Colonic mucosa (tissue), 4 donors: ENCODE results near the gene COG5. TPM values are rescaled to one million over a fixed set of nuclear protein-coding genes. Genes with fewer than 3 reads are reported as not detected.
A peak's percentile ranks its signal among the peaks of the same experiment; 100 is the strongest.

Experiments
- DNase-seq: peaks from one replicate; pipeline ENCODE4 v3.0.0-alpha.2; 2020
- H3K27ac ChIP-seq: fragments of 200-600 bp; one replicate; pipeline ENCODE4 v1.8.0; 2021
- H3K27me3 ChIP-seq: fragments of 200-600 bp; one replicate; pipeline ENCODE4 v1.8.0; 2021
- H3K36me3 ChIP-seq: fragments of 200-600 bp; one replicate; pipeline ENCODE4 v1.8.0; 2021
- H3K4me1 ChIP-seq: fragments of 200-600 bp; one replicate; pipeline ENCODE4 v1.8.0; 2021; ENCODE audit warnings: mild to moderate bottlenecking
- H3K4me3 ChIP-seq: fragments of 200-600 bp; one replicate; pipeline ENCODE4 v1.8.0; 2021
- H3K9ac ChIP-seq, 2 donors: one replicate each; pipeline ENCODE4 v1.7.0; 2013; ENCODE audit warnings: control low read depth in 2 of 2, low read depth in 2 of 2, low read length in 2 of 2
- H3K9me3 ChIP-seq: fragments of 200-600 bp; one replicate; pipeline ENCODE4 v1.8.0; 2021
- CTCF ChIP-seq: fragments of 200-600 bp; IDR thresholded peaks from one replicate; pipeline ENCODE4 v1.8.0; 2022; ENCODE audit warnings: antibody characterized with exemption, mild to moderate bottlenecking
- intact Hi-C: fragments of 100-400 bp; cut with DNase I; formaldehyde crosslinking; loops from one replicate; pipeline ENCODE4 v1.14.1; 2022
- total RNA-seq, 2 donors: library from RNA; stranded (reverse); fragmentation: NEBNext Ultra II Directional in 1 of 2; extraction: Animal tissue kit (Norgen Biotek cat#: 25700) in 1 of 2; gene quantifications; one replicate each; pipeline ENCODE4 v1.2.1, GENCODE V29; 2021
- donor health status: healthy.
- donor health status: DM: no; HTN: no; CAD: no.
- donor health status: DM: no; HTN: no; CAD: no.

COG5 gene
- total RNA-seq, 2 donors from 2014 or later: 43.1 to 46.8 TPM

- Histone ChIP-seq H3K9ac (peak overlapping the region in 1 of 2 donors; percentile 89), H3K27me3 (no peaks in the 10 kb centered on the region), H3K4me3 (peak overlapping the region; percentile 72), H3K36me3 (no peaks in the 10 kb centered on the region), H3K9me3 (no peaks in the 10 kb centered on the region), H3K27ac (peak overlapping the region; percentile 91), H3K4me1 (no peaks in the 10 kb centered on the region)
- intact Hi-C loops: no loop called here
- DNase-seq: no peak
- TF ChIP-seq CTCF: no peak
Measured at GRCh38 chr7:107170051-107170915, 393.4 kb downstream of the COG5 start.

GRCh38 chr7:107169120-107170050, 394.3 kb downstream of the COG5 start:
- no peaks in the 10 kb centered on the region for H3K36me3 ChIP-seq
- H3K9ac ChIP-seq: peak overlapping the region; percentile 89 to 93
- peak; percentile 99 for DNase-seq
- H3K4me1 ChIP-seq: no peaks in the 10 kb centered on the region
- no peak for TF ChIP-seq CTCF
- H3K4me3 ChIP-seq: peak overlapping the region; percentile 72
- intact Hi-C loops: no loop called here
- H3K27ac ChIP-seq: peak overlapping the region; percentile 91
- no peaks in the 10 kb centered on the region for H3K9me3 ChIP-seq
- no peaks in the 10 kb centered on the region for H3K27me3 ChIP-seq

- H3K27ac ChIP-seq: peak within 1 kb of the TSS; percentile 97
- intact Hi-C loops: no loop called here
- DNase-seq: peak; percentile 99
- TF ChIP-seq CTCF: no peak
- H3K36me3 ChIP-seq: no peaks in the 10 kb centered on the region
- no peaks in the 10 kb centered on the region for H3K27me3 ChIP-seq
- H3K4me3 ChIP-seq: peak within 1 kb of the TSS; percentile 72
- H3K9me3 ChIP-seq: no peaks in the 10 kb centered on the region
- peak within 1 kb of the TSS; percentile 92 to 93 for H3K9ac ChIP-seq
- no peaks in the 10 kb centered on the region for H3K4me1 ChIP-seq
Measured at GRCh38 chr7:107168233-107169119, 395.2 kb downstream of the COG5 start, which contains the start of gene HBP1. Gene HBP1 (plus strand): TSS chr7:107169003. CDS start chr7:107179894, 10,891 bp downstream.

GRCh38 chr7:107167483-107168232, 396.1 kb downstream of the COG5 start:
- peak; percentile 28 for DNase-seq
- no peaks in the 10 kb centered on the region for H3K4me1 ChIP-seq
- intact Hi-C loops: no loop called here
- peak; percentile 25 for TF ChIP-seq CTCF
- no peaks in the 10 kb centered on the region for H3K9me3 ChIP-seq
- no peaks in the 10 kb centered on the region for H3K36me3 ChIP-seq
- peak overlapping the region; percentile 70 to 92 for H3K9ac ChIP-seq
- no peaks in the 10 kb centered on the region for H3K27me3 ChIP-seq
- H3K4me3 ChIP-seq: peak overlapping the region; percentile 47
- H3K27ac ChIP-seq: peak overlapping the region; percentile 97
